Smooth muscle cell (in vitro differentiated cells): Measurements from ENCODE around the gene SLC25A42. TPM values are rescaled to one million over a fixed set of nuclear protein-coding genes. Genes with fewer than 3 reads are reported as not detected.
A peak's percentile ranks its signal among the peaks of the same experiment; 100 is the strongest.

ENCODE experiments used
- DNase-seq: peaks from one replicate; lab custom pipeline; 2025; ENCODE audit not compliant: unreplicated experiment; lab: John Stamatoyannopoulos, UW
- H2AFZ ChIP-seq: fragments of 200-600 bp; sonication (generic); 2 replicates; pipeline ENCODE4 v1.6.0; 2016; ENCODE audit warnings: antibody characterized with exemption, low read depth, mild to moderate bottlenecking
- H3F3A ChIP-seq: fragments of 200-600 bp; sonication (generic); 2 replicates; pipeline ENCODE4 v1.6.0; 2017; ENCODE audit warnings: antibody characterized with exemption, low read depth
- H3K27ac ChIP-seq: fragments of 200-600 bp; sonication (generic); 2 replicates; pipeline ENCODE4 v1.5.1; 2016; ENCODE audit warnings: low read depth, mild to moderate bottlenecking
- H3K27me3 ChIP-seq: fragments of 200-600 bp; sonication (generic); 2 replicates; pipeline ENCODE4 v1.6.1; 2016; ENCODE audit warnings: low read depth, mild to moderate bottlenecking
- H3K36me3 ChIP-seq: fragments of 200-600 bp; sonication (generic); 2 replicates; pipeline ENCODE4 v1.5.1; 2016; ENCODE audit warnings: low read depth
- H3K4me1 ChIP-seq: fragments of 200-600 bp; sonication (generic); 2 replicates; pipeline ENCODE4 v1.5.1; 2016; ENCODE audit warnings: low read depth
- H3K4me2 ChIP-seq: fragments of 200-600 bp; sonication (generic); 2 replicates; pipeline ENCODE4 v1.6.0; 2016; ENCODE audit warnings: mild to moderate bottlenecking
- H3K4me3 ChIP-seq: fragments of 200-600 bp; sonication (generic); 2 replicates; pipeline ENCODE4 v1.5.1; 2016; ENCODE audit warnings: mild to moderate bottlenecking
- H3K79me2 ChIP-seq: fragments of 200-600 bp; sonication (generic); 2 replicates; pipeline ENCODE4 v1.6.0; 2016; ENCODE audit warnings: low read depth, mild to moderate bottlenecking
- H3K9ac ChIP-seq: fragments of 200-600 bp; sonication (generic); 2 replicates; pipeline ENCODE4 v1.6.0; 2016; ENCODE audit warnings: low read depth
- H3K9me3 ChIP-seq: fragments of 200-600 bp; sonication (generic); replicated peaks from 2 replicates; pipeline ENCODE4 v1.5.1; 2016; ENCODE audit warnings: low read depth
- H4K20me1 ChIP-seq: fragments of 200-600 bp; sonication (generic); 2 replicates; pipeline ENCODE4 v1.6.0; 2016; ENCODE audit warnings: low read depth
- whole genome bisulfite sequencing: methylation state at CpG from one replicate; pipeline ENCODE4 v1.1.7; 2016; ENCODE audit warnings: low lambda C conversion rate; 5-methylcytosine and 5-hydroxymethylcytosine counted together
- polyA plus RNA-seq: library from polyadenylated mRNA; unstranded; fragments of >200 nt; fragmentation: Nextera tagmentation; extraction: Ambion mirVana; gene quantifications from 2 replicates; pipeline ENCODE4 v1.2.1, GENCODE V29; 2016
- total RNA-seq: library from RNA; depleted of rRNA; stranded (reverse); fragments of >200 nt; gene quantifications from 2 replicates; pipeline ENCODE4 v1.2.3, GENCODE V29; 2014
- TF ChIP-seq, protein P1 (sequence below): fragments of 200-600 bp; sonication (generic); IDR thresholded peaks from 2 replicates; pipeline ENCODE4 v1.5.1; 2017; ENCODE audit warnings: borderline replicate concordance, mild to moderate bottlenecking, antibody characterized with exemption; ENCODE audit not compliant: insufficient read depth, poor library complexity, severe bottlenecking

The SLC25A42 gene
- total and polyA plus RNA-seq, 2 experiments from 2014 or later: 8.1 to 18.9 TPM

DNA sequence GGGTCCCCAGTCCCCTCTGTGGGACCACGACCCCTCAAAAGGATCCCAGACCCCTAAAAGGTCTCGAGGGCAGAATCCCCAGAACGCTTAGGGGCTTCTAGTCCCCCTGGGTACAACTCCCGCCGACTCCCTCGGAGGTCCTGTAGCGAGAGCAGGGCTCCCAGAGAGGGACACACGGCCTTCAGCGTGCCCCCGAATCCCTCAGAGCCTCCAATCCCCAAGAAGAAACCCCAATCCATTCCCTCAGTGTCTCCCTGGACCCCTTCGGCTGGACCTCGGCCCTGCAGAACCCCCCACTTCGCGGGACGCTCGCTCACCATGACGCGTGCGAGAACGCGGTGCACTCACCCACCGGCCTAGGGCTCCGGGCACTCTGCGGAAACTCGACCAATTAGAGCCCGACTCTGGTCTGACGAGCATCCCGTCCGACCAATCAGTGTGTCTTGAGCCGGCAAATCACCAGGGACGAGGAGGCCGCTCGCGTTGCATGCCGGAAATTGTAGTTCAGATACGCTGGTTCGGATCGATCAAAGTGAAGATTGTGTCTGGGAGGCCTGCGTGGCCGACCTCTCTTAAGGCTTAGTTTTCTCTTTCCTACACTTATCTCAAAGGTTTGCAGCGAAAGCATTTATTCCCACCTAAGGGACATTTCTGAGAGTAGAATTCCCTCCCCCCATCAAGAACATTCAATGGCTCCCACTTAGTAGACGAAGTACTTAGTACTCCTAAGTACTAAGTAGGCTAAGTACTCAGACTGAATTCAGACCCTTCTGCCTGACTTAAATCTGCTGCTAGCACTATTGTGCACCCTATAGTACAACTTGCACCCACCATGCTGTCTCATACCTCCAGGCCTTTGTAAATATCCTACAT lies 74.6 kb downstream of the SLC25A42 start, which contains the start of gene TMEM161A:
TMEM161A (minus strand) TSS at position 370 of the 873 bp plus-strand sequence; CDS start at position 320, 50 bp downstream.
- Histone ChIP-seq H3K4me2 (peak within 1 kb of the TSS; percentile 93), H3K4me3 (peak within 1 kb of the TSS; percentile 78), H2AFZ (peak within 1 kb of the TSS; percentile 97), H3K36me3 (no peaks in the 10 kb centered on the region), H3K27ac (no peak within 1 kb of the TSS), H3K9me3 (no peaks in the 10 kb centered on the region), H3K4me1 (peaks cover 3% of the 10 kb centered on the region), H3K9ac (peak within 1 kb of the TSS; percentile 86), H3K79me2 (peaks cover 9% of the 10 kb centered on the region), H4K20me1 (no peaks in the 10 kb centered on the region), H3F3A (no peaks in the 10 kb centered on the region), H3K27me3 (no peaks in the 10 kb centered on the region)
- peak; percentile 71 for DNase-seq
- TF ChIP-seq, protein P1, sequence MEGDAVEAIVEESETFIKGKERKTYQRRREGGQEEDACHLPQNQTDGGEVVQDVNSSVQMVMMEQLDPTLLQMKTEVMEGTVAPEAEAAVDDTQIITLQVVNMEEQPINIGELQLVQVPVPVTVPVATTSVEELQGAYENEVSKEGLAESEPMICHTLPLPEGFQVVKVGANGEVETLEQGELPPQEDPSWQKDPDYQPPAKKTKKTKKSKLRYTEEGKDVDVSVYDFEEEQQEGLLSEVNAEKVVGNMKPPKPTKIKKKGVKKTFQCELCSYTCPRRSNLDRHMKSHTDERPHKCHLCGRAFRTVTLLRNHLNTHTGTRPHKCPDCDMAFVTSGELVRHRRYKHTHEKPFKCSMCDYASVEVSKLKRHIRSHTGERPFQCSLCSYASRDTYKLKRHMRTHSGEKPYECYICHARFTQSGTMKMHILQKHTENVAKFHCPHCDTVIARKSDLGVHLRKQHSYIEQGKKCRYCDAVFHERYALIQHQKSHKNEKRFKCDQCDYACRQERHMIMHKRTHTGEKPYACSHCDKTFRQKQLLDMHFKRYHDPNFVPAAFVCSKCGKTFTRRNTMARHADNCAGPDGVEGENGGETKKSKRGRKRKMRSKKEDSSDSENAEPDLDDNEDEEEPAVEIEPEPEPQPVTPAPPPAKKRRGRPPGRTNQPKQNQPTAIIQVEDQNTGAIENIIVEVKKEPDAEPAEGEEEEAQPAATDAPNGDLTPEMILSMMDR: no peak
- 3% methylated on average over 42 of the region's 42 CpGs for WGBS

DNA sequence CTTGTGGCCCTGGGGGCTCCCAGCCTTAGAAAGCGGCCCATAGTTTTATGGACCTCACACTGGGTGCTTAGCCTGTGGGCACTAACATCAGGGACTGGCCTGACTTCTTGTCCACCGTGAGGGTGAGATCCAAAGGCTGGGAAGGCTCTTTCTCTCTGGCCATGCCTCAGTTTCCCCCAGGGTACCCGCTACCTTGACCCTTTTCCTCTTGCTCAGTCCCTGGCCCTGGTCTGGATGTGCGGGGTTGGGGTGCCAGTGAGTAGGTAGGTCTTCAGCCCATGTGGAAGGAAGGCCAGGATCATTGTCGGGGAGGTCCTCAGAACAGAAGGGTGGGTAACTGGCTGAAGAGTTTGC lies 76.1 kb downstream of the SLC25A42 start:
- Histone ChIP-seq H3K4me2 (no peak overlapping the region), H3K9ac (no peak overlapping the region), H3K79me2 (peaks cover 9% of the 10 kb centered on the region), H2AFZ (no peak overlapping the region), H3F3A (no peaks in the 10 kb centered on the region), H3K36me3 (no peaks in the 10 kb centered on the region), H3K4me1 (peaks cover 3% of the 10 kb centered on the region), H4K20me1 (no peaks in the 10 kb centered on the region), H3K27ac (no peak overlapping the region), H3K9me3 (no peaks in the 10 kb centered on the region), H3K4me3 (no peak overlapping the region), H3K27me3 (no peaks in the 10 kb centered on the region)
- DNase-seq: no peak
- TF ChIP-seq, protein P1: no peak
- WGBS: 45% methylated on average over 5 of the region's 5 CpGs

DNA sequence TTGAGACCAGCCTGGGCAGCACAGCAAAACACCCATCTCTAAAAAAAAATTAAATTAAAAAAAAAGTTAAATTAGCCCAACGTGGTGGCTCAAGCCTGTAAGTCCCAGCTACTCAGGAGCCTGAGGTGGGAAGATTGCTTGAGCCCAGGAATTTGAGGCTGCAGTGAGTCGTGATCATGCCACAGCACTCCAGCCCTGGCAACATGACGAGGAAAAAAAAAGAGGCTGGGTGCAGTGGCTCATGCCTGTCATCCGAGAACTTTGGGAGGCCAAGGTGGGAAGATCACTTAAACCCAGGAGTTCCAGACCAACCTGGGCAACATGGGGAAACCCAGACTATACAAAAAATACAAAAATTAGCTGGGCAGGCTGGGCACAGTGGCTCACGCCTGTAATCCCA lies 76.7 kb downstream of the SLC25A42 start:
- H3F3A ChIP-seq: no peaks in the 10 kb centered on the region
- no peaks in the 10 kb centered on the region for H3K36me3 ChIP-seq
- TF ChIP-seq, protein P1: no peak
- peaks cover 9% of the 10 kb centered on the region for H3K79me2 ChIP-seq
- no peaks in the 10 kb centered on the region for H3K9me3 ChIP-seq
- no peaks in the 10 kb centered on the region for H4K20me1 ChIP-seq
- no peak overlapping the region for H3K27ac ChIP-seq
- no peaks in the 10 kb centered on the region for H3K27me3 ChIP-seq
- H2AFZ ChIP-seq: no peak overlapping the region
- H3K4me1 ChIP-seq: peaks cover 3% of the 10 kb centered on the region
- WGBS: 67% methylated on average over 5 of the region's 5 CpGs
- no peak for DNase-seq
- H3K4me2 ChIP-seq: no peak overlapping the region
- no peak overlapping the region for H3K4me3 ChIP-seq
- no peak overlapping the region for H3K9ac ChIP-seq
